NCI-H146 (cell line): Measurements from ENCODE around the gene DOK4.

Experiments used
- DNase-seq: peaks from one replicate; lab custom pipeline; 2025; lab: John Stamatoyannopoulos, UW

DOK4 gene

DNA sequence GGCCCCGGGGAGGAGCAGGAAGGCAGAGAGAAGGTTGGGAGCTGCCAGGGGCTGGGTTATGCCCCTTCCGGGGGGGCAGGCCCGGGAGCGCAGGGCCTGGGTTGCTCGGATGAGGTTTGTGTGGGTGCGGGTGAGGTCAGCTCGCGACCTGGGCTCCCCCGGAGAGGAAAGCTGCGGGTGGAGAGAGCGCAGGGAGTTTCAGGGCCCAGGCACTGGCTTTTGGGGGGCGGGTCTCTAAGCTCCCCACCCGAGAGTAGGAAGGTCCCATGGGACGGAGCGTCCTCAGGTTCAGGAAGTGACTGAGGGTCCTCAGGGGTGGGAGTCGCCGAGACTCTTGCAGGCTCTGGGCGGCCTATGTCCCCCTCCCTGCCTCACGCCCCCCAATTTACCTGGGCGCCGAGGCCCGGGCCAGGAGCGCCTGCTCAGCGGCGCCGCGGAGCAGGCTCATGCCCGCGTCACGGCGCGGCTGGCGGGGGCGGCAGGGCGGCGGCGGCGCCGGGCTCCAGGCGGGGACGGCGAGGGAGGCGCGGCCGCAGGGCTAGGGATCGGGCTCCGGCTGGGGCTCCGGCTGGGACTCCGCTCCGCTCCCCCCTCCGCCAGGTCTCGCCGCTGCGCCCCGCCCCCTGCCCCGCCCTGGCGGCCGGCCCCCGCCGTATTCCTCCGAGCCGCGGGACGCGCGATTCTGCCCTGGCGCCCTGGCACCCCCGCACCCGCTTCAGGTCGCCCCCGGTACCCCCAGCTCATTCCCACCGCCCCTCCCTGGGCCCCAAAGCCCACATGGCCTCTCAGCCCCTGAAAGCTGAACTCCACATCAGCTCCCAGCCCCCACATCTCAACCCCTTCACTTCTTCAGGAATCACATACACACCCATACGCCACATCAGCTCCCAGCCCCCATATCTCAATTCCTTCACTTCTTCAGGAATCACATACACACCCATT, at the start of gene DOK4:
TSS of gene DOK4 (minus strand) at position 578 of the 942 bp plus-strand sequence. CDS start 6,986 bp downstream, outside the sequence.
- peak; percentile 71 for DNase-seq

DNA sequence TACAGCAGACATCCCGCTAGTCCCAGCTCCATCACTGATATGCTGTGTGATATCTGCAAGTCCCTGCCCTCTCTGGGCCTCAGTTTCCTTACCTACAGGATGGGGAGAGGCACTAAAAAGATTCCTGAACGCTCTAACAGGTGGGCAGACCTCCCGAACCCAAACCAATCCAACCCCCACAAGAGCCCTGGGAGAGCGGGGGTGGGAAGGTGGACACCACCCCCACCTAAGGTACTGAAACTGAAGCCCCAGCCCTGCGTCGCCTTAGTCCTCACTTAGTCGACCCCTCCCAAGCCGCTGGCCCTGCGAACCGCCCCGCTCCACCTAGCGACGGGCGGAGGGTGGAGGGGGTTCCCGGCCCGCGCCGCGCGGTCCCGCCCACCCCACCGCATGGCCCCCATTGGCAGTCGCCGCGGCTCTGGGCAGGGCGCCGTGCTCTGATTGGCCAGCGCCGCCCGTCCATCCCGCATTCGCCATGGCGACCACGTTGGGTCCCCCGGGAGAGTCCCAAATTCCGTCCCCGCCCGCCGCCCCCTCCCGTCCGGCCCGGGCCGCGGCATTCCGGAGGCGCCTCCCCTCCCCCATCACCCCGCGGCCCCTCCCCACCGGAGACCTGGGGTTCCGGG, 49.5 kb upstream of the DOK4 start:
- peak; percentile 66 for DNase-seq

DNA sequence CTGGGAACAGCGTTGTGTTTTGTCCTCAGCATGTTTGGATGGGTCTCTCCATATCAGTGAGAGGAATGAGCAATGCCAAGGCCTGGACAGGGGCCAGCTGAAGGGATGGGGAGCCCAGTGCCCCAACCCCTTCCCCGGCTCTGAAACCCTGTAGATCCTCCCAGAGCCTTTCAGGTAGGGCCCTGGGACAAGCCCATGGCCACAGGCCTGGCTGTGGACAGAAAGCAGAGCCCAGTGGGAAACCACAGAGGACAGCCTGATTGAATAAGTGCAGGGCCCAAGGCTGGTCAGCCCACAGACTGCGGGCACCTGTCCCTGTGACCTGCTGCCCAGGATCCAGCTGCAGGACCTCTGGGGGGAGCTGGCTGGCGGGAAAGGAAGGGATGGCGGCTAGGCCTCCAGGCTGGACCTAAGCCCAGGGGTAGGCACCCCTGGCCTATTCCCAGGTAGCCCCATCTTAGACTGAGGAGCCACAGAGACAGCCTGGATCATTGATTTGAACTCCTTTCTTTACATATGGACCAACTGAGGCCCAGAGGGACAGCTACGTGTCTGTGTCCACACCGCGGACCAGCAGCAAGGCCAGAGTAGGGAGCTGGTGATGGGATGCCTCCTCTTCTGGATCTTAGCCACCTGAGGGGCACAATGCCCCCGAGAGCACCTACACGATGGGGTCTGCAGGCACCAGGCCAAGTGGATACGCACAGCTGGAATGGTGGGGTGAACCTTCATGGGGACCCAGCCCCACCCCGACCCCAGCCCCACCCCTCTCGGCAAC, 48.8 kb upstream of the DOK4 start:
- DNase-seq, result no peak

DNA sequence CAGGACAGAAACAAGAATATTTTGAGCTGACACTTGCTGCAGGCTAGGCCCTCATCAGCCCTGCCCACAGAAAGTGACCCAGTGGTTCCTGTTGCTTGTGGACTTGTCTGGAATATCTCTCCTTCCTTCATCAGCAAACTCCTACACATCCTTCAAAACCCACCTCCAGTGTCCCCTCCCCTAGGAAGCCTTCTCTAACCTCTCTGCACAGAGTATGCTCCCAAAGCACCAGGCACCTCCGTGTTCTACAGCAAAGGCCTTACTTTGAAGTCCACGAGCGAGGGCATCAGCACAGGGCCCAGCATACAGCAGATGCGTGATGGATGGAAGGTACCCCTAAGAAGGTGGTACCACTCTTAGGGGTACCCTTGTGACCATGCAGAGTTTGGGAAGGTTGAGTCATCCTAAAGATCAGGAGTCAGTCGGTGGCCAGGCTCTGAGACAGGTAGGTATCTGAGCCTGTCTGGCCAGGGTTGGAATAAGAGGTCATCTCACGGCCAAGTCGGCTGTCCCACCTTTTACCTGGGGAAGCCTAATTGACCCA, 48.1 kb upstream of the DOK4 start:
- no peak for DNase-seq

DNA sequence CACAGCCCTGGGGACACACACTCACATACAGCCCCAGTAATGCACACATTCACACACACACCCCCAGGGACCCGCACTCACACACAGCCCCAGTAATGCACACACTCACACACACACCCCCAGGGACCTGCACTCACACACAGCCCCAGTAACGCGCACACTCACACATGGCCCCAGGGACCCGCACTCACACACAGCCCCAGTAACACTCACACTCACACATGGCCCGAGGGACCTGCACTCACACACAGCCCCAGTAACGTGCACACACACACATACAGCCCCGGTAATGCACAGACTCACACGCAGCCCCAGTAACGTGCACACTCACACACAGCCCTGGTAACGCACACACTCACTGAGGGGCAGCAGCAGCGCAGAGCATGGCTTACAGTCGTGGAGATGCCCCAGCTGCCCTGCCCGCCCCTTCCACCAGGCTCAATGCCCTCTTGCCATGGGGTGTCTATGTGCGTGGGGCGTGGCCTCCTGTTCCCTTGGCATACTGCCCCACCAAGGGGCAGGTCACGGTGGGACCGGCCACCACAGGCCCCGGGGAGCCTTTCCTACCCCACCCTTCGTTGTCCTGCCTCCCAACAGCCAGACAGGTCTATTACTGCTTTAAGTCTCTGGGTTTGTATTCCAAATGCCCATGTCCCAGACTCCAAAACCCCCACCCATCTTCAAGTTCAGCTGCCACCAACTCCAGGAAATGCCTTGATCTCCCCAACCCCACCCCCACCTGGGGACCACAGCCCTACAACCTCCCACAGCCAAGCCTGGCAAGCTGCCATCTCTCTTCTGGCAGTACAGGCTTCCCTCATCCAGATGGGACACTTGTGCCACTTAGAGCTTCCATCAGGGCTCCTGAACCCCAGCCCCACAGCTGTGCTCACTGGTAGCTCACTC, 47.4 kb upstream of the DOK4 start:
- DNase-seq, result no peak

DNA sequence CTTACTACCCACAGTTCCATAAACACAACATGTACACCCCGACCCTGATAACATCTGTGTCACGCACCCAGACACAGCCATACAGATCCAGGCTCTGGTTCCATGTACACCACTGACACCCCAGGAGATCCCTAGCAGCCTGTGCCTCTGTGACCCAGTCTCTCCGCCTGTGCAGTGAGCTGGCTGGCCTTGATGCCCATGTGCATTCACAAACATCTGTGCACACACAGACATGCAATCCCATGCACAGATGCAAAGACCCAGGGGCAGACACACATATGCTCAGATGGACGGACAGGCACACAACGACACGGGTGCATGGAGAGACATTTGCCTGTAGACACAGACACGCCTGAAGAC, 46.0 kb upstream of the DOK4 start:
- DNase-seq, result no peak

DNA sequence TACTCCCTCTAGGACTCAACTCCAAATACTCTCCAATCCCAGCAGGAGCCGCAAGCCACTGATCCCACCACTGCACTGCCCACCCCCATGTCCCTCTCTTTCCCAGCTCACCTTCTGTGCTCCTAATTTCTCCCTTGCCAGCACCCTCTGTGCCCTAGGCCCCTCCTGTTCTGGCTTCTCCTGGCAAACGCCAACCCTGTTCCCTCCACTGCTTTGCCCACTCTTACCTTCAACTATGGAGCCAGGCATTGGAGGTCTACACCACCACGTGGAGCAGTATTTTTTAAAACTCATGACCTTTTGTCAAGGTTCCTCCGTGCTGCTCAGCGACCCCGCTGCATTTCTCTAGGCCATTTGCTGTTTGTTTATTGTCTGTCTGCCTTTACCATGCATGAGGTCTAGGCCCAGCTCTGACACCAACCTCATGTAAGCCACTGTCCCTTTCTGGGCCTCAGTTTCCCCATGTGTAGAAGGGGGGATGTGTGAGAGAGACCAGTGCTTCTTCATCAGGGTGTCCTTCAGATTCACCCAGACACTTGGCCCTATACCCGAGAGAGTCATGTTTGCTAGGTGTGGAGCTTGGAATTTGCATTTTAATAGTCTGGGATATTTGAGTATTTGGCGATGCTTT, 45.5 kb upstream of the DOK4 start:
- no peak for DNase-seq

DNA sequence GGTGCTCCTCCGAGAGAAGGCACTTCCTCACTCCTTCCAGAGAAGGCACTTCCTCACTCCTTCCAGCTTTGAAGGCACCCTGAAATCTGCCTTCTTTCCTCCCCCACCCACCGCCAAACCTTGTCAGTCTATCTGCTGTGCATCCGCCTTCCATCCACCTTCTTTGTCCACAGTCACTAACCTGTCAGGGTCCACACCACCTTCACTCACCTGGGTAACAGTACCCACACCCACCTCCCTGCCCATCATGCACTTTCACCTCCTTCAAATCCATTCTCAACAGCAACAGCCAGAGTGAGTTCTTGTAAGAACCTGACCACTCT, 44.9 kb upstream of the DOK4 start:
- no peak for DNase-seq

DNA sequence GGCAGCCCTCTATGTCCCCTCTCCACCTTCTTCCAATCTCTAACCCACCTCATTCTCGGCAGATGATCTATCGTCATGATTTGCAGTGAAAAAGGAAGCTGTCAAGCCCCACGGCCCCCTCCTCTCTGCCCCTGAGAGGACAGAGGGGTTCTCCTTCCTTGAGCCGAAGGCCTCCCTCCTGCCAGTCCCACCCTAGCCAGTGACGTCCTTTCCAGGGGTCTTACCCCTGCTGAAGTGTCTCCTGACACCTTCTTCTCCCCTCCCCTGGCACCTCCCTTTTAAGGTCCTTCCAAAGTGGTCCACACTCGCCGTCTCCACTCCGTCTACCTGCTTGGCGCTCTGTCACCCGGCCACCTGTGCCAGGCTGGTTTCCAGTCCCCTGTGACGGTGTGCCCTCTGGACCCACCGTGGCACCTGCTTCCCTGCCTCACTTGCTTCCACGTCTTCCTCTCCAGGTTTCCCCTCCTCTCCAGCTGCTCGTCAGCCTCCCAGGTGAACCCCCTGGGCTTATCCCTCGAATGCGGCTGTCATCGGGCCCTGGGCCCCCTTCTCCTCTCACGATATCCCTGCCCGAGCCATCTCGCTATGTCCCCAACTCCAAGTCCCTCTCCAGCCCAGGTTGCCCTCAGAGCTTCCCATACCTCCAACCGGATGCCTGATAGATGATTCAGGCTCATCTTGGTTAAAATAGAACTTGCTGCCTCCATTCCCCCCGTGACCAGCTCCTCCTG, 44.4 kb upstream of the DOK4 start:
- no peak for DNase-seq

DNA sequence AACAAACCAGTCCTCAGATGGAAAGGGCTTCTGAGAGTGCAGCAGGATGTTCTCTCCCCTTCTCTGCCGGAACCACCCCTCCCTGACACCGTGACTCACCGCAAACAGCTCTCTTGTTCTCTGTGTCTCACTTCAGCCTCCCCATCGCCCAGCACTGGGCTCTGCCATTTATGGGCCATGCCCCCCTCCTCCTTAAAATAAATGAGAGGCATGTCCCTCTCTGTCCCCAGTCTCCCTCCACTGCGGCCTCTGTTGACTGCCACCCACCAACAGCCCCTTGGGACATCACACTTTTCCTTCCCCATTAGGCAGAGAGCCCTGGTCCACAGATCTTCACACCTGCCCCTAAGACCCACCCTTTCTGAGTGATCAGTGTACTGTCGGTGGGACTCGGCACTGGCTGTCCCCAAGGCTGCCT, 43.8 kb upstream of the DOK4 start:
- DNase-seq, result no peak

DNA sequence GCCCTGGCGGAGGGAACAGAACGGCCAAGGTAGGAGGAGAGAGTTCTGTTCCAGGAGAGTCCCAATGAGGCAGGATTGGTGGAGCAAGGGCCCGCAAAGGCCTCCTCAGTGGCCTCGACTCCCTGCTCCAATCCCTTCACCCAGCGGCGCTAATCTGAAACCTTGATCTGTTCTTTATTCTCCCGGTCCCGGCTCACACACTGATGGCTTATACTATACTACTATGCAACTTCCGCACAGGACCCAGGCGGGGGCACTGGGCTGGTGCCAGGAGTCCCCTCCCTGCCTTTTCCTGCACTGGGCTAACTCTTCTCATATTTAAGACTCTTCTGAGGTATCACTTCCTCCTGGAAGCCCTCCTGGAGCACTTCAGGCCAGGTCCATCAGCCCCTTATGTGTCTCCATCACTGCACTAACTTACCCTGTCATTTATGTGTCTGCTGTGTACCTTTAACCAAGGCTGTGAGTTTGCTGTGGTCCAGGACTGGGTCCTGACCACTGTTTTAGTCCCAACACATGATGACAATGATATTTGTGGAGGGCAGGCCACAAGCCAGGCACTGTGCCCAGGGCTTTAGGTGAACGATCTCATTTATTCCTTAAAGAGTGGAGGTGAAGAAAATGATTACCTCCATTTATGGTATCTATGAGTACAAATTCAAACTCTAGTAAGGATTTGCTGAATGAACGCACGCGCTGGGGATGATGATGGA, 43.3 kb upstream of the DOK4 start:
- no peak for DNase-seq

DNA sequence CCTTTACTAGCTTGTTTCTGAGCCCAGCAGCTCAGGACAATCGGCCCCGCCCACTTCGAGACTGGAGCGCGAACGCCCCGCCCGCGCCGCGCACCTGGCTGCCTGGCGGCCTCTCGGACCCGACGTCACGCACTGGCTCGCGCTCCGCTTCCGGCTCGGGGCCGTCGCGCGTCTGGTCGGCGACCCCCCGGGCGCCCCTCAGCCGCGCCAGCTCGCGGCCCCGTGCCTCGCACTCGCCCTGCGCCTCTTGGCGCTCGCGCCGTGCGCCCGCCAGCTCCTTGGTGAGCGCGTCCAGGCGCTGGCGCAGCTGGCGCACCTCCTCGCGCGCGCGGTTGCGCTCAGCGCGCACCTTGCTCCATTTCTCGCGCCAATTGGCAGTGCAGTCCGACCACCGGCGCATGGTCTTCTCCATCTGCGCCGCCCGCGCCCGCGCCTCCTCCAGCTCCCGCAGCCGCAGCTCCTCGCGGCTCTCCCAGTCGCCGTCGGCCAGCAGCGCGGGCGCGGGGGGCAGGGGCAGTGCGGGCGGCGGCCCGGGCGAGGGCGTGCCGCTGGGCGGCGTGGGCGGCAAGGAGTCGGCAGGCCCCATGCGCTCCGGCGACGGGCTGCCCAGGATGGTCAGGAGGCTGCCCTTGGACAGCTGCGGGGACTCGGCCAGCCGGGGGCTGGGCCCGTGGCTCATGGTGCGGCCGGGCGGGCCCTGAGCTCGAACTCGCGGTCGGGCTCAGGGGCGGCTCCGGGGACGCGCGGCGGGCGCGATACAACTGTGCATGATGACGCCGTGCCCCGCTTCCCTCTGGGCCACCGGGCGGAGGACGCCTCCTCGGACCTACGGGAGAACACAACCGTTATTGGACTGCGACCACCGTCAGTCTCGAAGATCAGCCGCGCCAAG, 42.5 kb upstream of the DOK4 start:
- no peak for DNase-seq

DNA sequence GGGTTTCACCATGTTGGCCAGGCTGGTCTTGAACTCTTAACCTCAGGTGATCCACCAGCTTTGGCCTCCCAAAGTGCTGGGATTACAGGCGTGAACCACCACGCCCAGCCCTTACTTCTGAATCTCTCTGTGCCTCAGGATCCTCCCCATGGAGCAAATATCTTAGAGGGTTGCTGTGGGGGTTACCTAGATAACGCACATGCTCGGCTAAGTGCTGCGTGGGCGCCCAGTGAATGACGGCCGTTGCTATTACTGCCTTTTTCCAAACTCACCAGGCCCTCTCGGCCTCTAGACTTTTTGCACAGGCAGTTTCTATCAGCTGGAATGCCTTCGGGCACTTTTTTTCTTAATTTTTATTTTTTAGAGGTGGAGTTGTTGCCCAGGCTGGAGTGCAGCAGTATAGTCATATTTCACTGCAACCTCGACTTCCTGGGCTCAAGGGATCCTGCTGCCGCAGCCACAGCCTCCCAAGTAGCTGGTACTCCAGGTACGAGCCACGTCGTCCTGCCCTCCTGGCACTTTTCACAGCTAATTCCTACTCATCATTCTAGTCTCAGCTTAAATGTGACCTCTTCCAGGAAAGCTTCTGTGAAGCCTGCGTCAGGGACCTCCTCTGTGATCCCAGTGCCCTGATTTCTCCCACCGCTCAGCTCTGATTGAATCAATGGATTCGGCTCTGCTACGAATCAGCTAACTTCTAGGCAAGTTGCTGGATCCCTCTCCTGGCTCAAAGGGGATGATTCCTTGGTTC, 41.5 kb upstream of the DOK4 start:
- no peak for DNase-seq

DNA sequence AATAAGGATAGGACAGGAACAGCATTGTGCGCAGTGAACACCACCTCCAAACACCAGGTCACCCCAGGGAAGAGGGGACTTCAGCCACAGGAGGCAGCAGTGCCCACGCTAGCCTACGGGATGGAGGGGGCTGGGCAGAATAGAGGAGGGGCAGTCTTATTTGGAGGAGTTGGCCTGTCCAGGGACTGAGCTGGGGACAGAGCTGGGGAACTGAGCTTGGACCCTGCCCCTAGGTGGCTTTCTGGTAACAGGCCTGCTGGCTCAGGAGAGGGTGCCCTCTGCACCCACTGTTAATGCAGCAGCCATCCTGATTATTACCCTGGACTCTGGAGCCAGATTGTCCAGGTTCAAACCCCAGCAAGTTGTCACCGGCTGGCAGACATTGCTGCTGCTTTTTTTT, 40.7 kb upstream of the DOK4 start:
- DNase-seq, result no peak

DNA sequence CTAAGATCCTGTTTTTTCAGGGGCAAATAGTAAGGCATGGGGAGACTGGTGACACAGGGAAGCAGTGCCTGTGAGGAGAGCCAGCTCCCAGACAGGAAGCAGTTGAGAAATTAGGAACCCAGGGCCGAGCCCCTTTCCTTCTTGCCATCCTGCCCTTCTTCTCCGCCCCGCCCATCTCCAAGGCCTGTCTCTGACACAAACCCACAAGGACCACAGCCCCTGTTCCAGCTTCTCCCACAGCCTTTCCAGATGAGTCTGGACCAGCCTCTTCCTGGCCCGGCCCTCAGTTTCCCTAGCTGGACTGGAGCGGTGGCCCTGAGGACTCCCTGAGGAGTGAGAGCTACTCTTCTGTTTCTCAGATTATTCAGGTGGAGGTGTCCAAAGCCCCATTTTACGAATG, 40.2 kb upstream of the DOK4 start:
- DNase-seq, result no peak

DNA sequence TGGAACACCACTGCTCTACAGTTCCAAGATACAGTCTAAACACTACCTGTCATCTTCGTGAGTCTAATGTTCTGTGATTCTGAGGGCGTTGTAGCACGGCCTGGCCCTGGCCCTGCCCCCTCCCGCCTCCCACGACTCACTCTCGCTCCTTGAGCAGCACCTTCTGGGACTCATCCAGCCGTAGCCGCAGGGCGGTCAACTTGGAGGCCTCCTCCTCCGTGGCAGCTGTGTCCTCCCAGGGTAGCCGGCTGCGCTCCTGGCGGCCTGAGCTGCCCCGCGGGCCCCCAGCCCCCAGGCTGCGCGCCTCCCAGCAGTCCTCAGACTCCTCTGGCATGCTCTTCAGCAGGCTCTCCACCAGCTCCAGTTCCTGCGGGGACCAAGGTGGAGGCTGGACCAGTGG, 39.5 kb upstream of the DOK4 start:
- no peak for DNase-seq

DNA sequence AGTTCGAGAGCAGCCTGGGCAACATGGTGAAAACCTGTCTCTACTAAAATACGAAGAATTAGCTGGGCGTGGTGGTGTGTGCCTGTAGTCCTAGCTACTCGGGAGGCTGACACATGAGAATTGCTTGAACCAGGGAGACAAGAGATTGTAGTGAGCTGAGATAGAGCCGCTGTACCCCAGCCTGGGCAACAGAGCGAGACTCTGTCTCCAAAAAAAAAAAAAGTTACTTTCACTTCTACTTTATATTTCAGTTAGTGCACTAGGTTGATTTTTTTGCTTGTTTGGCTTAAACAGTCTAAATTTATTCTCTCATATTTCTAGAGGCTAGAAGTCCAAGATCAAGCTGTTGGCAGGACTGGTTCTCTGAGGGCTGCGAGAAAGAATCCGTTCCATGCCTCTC, 36.7 kb upstream of the DOK4 start:
- no peak for DNase-seq

DNA sequence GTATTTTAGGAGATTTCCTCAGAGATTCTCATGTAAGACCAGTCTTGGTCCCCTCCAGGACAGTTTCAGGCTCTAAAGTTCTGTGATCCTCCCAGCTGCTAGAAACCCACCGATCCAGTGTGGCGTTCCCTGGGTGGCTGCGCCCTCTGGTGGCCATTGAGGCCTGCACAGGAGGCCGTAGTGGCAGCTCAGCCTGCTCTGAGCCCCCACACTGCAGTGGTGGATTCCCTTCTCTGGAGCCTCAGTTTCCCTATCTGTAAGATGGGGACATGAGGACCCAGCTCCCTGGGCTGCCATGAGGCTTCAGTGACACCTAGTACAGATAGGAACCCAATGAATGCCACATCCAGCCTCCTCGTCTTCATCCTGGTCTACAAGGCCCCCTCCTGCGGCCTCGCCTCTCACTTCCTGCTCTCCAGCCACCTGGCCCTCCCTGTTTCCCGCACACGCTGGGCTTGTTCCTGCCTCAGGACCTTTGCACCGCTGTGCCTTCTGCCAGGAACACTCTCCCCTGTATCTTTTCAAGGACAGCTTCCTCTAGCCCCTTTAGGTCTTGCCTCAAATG, 33.6 kb upstream of the DOK4 start:
- DNase-seq, result peak; percentile 46
